ENCODE measurements around the gene PTH2.
"Not testable (repeated sequence)": the region's sequence is repeated elsewhere in the genome, so short reads cannot be mapped to it uniquely, and the experiment has no call there.

PTH2 gene

DNA sequence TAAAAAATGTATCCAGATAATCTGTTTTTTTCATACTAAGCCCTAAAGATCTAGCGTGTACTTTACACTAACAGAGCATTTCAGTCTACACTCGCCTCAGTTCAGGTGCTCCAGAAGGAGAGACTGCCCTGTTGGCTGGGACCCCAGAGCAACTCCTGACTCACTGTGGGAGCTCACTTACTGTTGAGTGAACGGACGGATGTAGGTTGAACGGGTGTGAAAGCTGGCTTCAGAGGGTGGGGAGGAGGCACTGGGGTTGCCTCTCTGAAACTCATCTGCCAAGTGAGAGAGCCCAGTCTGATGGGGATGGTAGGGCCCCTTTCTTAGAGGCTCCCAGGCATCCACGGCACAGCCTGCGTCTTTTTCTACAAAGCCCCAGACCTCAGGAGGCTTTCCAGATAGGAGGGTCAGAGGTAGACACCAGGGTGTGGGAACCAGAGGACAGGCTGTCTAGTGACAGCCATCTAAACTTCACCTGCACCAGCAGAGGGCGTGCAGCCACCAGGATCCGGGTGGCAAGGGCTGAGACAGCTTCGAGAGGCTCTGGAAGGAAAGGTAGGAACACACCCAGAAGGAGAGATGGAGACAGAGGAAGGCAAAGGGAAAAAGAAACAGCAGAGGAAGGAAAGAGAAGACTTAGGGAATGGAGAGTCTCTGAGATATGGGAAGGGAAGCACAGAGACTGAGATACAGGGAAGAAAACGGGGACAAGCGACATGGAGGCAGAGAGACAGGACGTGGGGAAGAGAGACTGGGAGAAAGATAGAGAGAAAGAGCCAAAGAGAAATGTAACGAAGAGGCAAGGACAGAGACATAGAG lies 31.5 kb downstream of the PTH2 start:
- FAIRE-seq (peak; percentile 98), DNase-seq (ENCODE audit: extremely low spot score, insufficient read length, low read depth) (peak; percentile 60)

DNA sequence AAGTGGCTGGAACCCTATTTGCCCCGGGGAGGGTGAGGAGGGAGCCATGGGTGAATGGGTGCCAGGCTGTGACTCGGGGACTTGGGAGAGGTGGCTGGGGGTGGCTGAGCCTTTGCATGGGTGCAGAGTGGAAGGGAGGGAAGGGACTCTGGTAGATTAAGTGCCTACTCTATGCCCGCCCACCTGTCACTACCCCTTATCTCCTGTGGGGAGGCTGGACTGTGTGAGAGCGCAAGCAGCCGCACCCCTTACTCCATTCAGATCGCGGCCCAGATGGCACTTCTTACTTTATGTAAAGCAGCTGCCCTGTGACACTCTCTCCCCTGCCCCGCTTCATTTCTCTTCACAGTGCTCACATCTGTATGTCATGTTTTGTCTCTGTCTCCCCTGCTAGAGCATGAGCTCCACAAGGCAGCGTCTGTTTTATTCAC lies 32.3 kb downstream of the PTH2 start:
- FAIRE-seq (no peak), DNase-seq (ENCODE audit: extremely low spot score, insufficient read length, low read depth) (no peak)

DNA sequence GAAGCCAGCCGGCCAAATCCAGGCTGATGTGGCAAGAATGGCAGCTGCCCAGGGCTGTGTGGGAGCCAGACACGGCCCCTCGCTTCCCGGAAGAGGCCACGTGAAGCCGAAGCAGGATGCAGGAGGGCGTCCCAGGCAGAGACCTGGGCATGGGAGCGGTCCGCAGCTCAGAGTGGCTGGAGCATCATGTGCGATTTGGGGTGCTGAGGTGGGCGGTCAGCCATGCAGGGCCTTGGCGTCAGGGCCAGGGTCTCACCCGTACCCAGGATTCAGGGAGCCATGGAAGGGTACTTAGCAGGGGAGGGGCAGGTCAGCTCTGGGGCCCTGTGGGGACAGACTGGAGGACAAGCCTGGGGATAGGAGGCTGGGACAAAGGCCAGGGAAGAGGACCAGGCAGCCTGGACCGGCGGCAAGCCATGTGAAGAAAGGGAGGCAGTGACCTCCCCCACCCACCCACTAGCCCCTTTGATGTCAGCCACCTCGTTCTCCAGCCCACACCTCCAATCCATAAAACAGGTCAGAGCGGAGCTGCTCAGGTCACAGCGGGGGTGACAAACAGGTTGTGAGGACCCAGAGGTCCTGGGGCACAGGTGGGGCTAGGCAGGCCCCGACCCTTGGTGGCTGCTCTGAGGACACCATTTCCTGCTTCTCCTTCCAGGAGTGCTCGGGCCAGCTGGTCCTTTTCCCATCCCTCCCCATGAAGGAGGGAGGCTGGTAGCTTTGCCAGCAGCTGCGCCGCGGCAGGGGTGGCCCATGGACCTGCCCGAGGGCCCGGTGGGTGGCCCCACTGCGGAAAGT lies 32.9 kb downstream of the PTH2 start:
- FAIRE-seq = no peak
- no peak for DNase-seq (ENCODE audit: extremely low spot score, insufficient read length, low read depth)

GRCh38 chr19:49389406-49389805 lies 33.8 kb downstream of the PTH2 start:
- DNase-seq (ENCODE audit: extremely low spot score, insufficient read length, low read depth) (no peak), FAIRE-seq (no peak)

DNA sequence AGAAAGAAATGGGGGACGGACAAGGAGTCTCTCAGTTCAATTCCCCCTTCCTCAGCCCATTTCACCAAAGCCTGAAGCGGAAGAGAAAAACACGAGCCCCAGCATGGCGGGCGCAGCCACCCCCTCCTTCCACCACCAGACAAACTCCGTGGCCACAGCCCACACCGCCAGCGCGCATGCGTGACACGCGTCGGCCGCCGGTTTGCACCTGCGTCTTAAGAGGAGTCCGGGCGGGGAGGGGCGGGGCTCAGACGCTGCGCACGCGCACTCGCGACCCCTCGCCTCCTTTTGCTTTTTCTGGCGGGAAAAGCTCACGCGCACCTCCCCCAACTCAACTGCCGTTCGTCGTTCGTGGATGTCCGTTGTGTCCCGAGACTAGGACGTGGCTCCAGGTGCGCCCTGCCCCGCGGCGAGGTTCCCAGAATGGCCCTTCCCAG lies 35.3 kb downstream of the PTH2 start, which contains the start of gene KASH5:
Gene KASH5 (plus strand): TSS at position 314 of the 437 bp plus-strand sequence. CDS start 2,635 bp downstream, outside the sequence.
- DNase-seq (ENCODE audit: extremely low spot score, insufficient read length, low read depth) = peak; percentile 62
- peak; percentile 76 for FAIRE-seq

DNA sequence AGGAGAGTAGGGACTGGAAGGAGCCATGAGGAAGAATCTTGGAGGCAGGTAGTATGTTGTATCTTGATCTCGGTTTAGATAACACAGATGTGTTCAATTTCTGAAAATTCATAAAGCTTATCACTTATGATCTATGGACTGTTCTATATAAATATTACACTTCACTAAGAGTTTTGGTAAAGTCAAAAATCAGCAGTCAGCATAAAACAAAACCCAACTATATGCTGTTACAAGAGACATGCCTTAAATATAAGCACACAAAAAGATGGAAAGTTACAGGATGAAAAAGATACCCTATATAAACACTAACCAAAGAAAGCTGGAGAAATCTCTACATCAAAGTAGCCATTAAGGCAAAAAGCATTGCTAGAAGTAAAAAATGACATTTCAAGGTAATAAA lies 39.6 kb downstream of the PTH2 start:
- DNase-seq (ENCODE audit: extremely low spot score, insufficient read length, low read depth) (no peak), FAIRE-seq (no peak)

DNA sequence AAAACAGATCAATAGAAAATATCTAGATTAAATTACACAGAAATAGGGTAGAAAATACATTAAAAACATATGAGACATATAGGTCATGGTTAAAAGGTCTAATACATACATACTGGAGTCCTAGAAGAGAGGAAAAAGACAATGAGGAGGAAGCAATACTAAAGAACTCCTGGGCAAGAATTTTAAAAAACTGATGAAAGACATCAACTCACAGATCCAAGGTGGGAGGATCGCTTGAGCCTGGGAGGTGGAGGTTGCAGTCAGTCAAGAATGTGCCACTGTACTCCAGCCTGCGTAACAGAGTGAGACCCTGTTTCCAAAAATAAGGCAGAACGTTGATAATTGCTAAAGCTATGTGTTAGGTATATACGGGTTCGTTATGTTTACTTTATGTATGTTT lies 40.6 kb downstream of the PTH2 start:
- no peak for DNase-seq (ENCODE audit: extremely low spot score, insufficient read length, low read depth)

GRCh38 chr19:49380391-49380790 lies 42.9 kb downstream of the PTH2 start:
- DNase-seq (ENCODE audit: extremely low spot score, insufficient read length, low read depth) (no peak), FAIRE-seq (no peak)

More for the DNA sequence above, 40.6 kb downstream of the PTH2 start:
- no peak for FAIRE-seq

DNA sequence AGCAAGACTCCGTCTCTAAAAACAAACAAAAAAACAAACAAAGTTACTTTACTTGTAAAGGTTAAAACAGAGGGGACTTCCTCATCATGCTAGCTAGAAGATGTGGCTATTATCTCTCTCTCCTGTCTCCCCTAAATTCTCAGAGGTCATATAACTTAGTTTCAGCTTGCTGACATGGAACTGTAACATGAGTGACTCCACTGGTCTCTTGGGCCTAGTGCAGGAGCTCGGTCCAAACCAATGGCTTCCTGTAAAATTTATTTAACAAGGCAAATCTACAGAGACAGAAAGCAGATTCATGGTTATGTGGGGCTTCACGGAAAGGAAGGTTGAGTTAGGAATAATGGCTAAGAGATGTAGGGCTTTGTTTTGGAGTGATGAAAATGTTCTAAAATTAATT lies 44.7 kb downstream of the PTH2 start:
- DNase-seq (ENCODE audit: extremely low spot score, insufficient read length, low read depth) (no peak), FAIRE-seq (no peak)

GRCh38 chr19:49374665-49375434 lies 48.4 kb downstream of the PTH2 start:
- FAIRE-seq = no peak
- DNase-seq (ENCODE audit: extremely low spot score, insufficient read length, low read depth) = no peak

- not testable (repeated sequence) for DNase-seq (ENCODE audit: extremely low spot score, insufficient read length, low read depth); FAIRE-seq
These were observed 50.1 kb downstream of the PTH2 start for GRCh38 chr19:49373174-49373573.

All from GM18507 (cell line).